ENCODE data around the gene MLPH. TPM values are rescaled to one million over a fixed set of nuclear protein-coding genes. Genes with fewer than 3 reads are reported as not detected.

MLPH gene
- total and polyA plus RNA-seq, 2 of the 4 experiments (the other 2 are of a cell fraction) = 13.8 to 21.6 TPM

DNA sequence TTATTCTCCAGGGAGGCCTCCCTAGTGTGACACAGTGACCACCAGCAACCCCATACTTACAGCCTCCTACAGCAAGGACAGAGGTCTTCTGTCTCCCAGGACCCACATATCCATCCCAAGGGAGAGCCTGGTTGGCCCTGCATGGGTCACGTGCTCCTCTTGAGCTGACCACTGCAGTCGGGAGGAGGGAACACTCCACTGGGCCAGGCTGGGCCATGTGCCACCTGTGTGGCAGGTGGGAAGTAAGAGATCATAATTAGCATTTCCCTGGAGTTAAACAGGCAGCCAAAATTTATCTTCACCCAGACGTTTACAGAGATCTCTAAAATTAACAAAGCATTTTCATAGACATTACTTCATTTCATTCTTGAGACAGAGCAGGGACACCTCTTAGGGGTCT is 33.4 kb upstream of the MLPH start:
- TF ChIP-seq RFX5 (IDR thresholded peaks at IDR 0.05; ENCODE audit: low read depth, low read length) = no peak
- TF ChIP-seq SMC3 (IDR thresholded peaks at IDR 0.05; ENCODE audit: low read depth, low read length) = no peak
- TF ChIP-seq, protein P1, sequence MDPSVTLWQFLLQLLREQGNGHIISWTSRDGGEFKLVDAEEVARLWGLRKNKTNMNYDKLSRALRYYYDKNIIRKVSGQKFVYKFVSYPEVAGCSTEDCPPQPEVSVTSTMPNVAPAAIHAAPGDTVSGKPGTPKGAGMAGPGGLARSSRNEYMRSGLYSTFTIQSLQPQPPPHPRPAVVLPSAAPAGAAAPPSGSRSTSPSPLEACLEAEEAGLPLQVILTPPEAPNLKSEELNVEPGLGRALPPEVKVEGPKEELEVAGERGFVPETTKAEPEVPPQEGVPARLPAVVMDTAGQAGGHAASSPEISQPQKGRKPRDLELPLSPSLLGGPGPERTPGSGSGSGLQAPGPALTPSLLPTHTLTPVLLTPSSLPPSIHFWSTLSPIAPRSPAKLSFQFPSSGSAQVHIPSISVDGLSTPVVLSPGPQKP (IDR thresholded peaks at IDR 0.05; ENCODE audit: borderline replicate concordance, low read depth, low read length) = no peak
- TF ChIP-seq CHD1 (IDR thresholded peaks at IDR 0.05; ENCODE audit: low read depth, low read length) = no peak
- no peak for TF ChIP-seq MAZ (IDR thresholded peaks at IDR 0.05; ENCODE audit: borderline replicate concordance, low read depth, low read length)
- TF ChIP-seq, protein P2, sequence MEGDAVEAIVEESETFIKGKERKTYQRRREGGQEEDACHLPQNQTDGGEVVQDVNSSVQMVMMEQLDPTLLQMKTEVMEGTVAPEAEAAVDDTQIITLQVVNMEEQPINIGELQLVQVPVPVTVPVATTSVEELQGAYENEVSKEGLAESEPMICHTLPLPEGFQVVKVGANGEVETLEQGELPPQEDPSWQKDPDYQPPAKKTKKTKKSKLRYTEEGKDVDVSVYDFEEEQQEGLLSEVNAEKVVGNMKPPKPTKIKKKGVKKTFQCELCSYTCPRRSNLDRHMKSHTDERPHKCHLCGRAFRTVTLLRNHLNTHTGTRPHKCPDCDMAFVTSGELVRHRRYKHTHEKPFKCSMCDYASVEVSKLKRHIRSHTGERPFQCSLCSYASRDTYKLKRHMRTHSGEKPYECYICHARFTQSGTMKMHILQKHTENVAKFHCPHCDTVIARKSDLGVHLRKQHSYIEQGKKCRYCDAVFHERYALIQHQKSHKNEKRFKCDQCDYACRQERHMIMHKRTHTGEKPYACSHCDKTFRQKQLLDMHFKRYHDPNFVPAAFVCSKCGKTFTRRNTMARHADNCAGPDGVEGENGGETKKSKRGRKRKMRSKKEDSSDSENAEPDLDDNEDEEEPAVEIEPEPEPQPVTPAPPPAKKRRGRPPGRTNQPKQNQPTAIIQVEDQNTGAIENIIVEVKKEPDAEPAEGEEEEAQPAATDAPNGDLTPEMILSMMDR (conservative IDR thresholded peaks at IDR 0.05; ENCODE audit: low read depth, low read length) = no peak
- no peak for TF ChIP-seq FOS (IDR thresholded peaks at IDR 0.05; ENCODE audit: low read depth, low read length)
- no peak for TF ChIP-seq RAD21 (IDR thresholded peaks at IDR 0.05; ENCODE audit: low read length)
- no peak for TF ChIP-seq CEBPB (IDR thresholded peaks at IDR 0.05; ENCODE audit: low read depth, low read length)
- TF ChIP-seq NFE2L2 (IDR thresholded peaks at IDR 0.05; ENCODE audit: low read depth, low read length) = no peak
- no peak for TF ChIP-seq MAFK (IDR thresholded peaks at IDR 0.05; ENCODE audit: low read depth, low read length)
- no peak for TF ChIP-seq RCOR1 (IDR thresholded peaks at IDR 0.05; ENCODE audit: insufficient replicate concordance, low read length)
- TF ChIP-seq BHLHE40 (IDR thresholded peaks at IDR 0.05; ENCODE audit: low read depth, low read length) = no peak
- TF ChIP-seq POLR2A (IDR thresholded peaks at IDR 0.05; ENCODE audit: low read depth, low read length) = no peak
- TF ChIP-seq MXI1 (IDR thresholded peaks at IDR 0.05; ENCODE audit: borderline replicate concordance, low read depth, low read length) = no peak
- Histone ChIP-seq H4K8ac (ENCODE audit: low read depth in 2 of 2, low read length in 2 of 2) (no peak overlapping the region), H3K4me1 (ENCODE audit: control insufficient read depth, insufficient read depth, low read length) (peaks cover 42% of the 10 kb centered on the region), H3K9me1 (ENCODE audit: insufficient read depth, low read length) (peaks cover 24% of the 10 kb centered on the region), H3K27me3 (ENCODE audit: control insufficient read depth, insufficient read depth, low read length) (no peaks in the 10 kb centered on the region), H3K4me3 (ENCODE audit: insufficient read depth, low read depth, low read length) (no peak overlapping the region), H3K23ac (ENCODE audit: low read depth, low read length) (no peak overlapping the region), H3K9me3 (ENCODE audit: control insufficient read depth, insufficient read depth, low read length) (no peaks in the 10 kb centered on the region), H2BK15ac (ENCODE audit: low read depth, low read length) (no peak overlapping the region; the same call in 2 of the 3 replicates), H3K4me2 (ENCODE audit: low read depth, low read length) (no peak overlapping the region), H3K79me1 (ENCODE audit: low read depth in 1 of 2, low read length in 2 of 2) (peaks cover 6 to 32% of the 10 kb centered on the region in 2 experiments; a peak in 3 of 4 replicates), H2AK9ac (replicated peaks; ENCODE audit: low read depth, low read length, poor library complexity) (no peak overlapping the region), H3K18ac (ENCODE audit: low read depth, low read length) (no peak overlapping the region), H3K9ac (ENCODE audit: low read depth, low read length) (no peak overlapping the region), H2BK120ac (ENCODE audit: low read depth, low read length) (peak overlapping the region; percentile 36), H2BK20ac (ENCODE audit: low read depth, low read length) (peak overlapping the region; percentile 23; the same call in 1 of the 2 replicates), H3K56ac (ENCODE audit: extremely low read depth, insufficient read depth, low read length) (no peak overlapping the region), H3K36me3 (ENCODE audit: control insufficient read depth, insufficient read depth, low read length) (no peaks in the 10 kb centered on the region), H4K5ac (ENCODE audit: low read depth, low read length) (no peak overlapping the region), H2AFZ (replicated peaks; ENCODE audit: low read length, poor library complexity) (no peak overlapping the region), H2AK5ac (ENCODE audit: low read depth, low read length) (peak overlapping the region; percentile 76), H4K91ac (ENCODE audit: insufficient read depth, low read depth, low read length) (peak overlapping the region; percentile 21; the same call in 1 of the 2 replicates), H2BK5ac (ENCODE audit: low read depth, low read length, poor library complexity, severe bottlenecking) (no peak overlapping the region), H4K20me1 (ENCODE audit: insufficient read depth, low read length) (no peaks in the 10 kb centered on the region), H3K4ac (ENCODE audit: low read depth, low read length) (peak overlapping the region; percentile 18; the same call in 1 of the 2 replicates), H3K14ac (replicated peaks; ENCODE audit: low read depth, low read length) (peak overlapping the region; percentile 30; the same call in 1 of the 2 replicates), H3K27ac (ENCODE audit: insufficient read depth, low read length) (no peak overlapping the region)
- dilution Hi-C loops (cut with HindIII; ENCODE audit: low sequenced_read_pairs, unreplicated experiment) = no loop called here
- ChIA-PET POLR2A (ENCODE audit: unreplicated experiment) (no interaction called here), CTCF (interaction anchor here (0.9 kb wide), 1 partner anchor 32 kb away, joined by 3 read pairs; no protein-coding TSS in a partner anchor)
- in situ Hi-C loops (cut with MboI; ENCODE audit: low sequenced_read_pairs) = no loop called here
- no peak for ATAC-seq (ENCODE audit: low read depth)
- BruUV-seq (replicated peaks) = no TSS peak
- no CpG with 5 or more reads among the region's 3 CpGs for WGBS, 2 experiments (ENCODE audit: extremely low coverage in 2 of 2, insufficient read length in 1 of 2)
- DNase-seq = no peak
- intact Hi-C loops (cut with micrococcal nuclease) = no loop called here

Measured in IMR-90 (cell line).